Ramos (cell line): Measurements from ENCODE around the gene NT5DC1.
"Not testable (repeated sequence)": the region's sequence is repeated elsewhere in the genome, so short reads cannot be mapped to it uniquely, and the experiment has no call there.

Source experiments
- in situ Hi-C: fragments of 300-500 bp; cut with MboI; formaldehyde crosslinking; loops from one replicate; pipeline ENCODE4 v1.14.3; 2022; ENCODE audit warnings: low sequenced_read_pairs; ENCODE audit not compliant: unreplicated experiment

Gene NT5DC1

DNA sequence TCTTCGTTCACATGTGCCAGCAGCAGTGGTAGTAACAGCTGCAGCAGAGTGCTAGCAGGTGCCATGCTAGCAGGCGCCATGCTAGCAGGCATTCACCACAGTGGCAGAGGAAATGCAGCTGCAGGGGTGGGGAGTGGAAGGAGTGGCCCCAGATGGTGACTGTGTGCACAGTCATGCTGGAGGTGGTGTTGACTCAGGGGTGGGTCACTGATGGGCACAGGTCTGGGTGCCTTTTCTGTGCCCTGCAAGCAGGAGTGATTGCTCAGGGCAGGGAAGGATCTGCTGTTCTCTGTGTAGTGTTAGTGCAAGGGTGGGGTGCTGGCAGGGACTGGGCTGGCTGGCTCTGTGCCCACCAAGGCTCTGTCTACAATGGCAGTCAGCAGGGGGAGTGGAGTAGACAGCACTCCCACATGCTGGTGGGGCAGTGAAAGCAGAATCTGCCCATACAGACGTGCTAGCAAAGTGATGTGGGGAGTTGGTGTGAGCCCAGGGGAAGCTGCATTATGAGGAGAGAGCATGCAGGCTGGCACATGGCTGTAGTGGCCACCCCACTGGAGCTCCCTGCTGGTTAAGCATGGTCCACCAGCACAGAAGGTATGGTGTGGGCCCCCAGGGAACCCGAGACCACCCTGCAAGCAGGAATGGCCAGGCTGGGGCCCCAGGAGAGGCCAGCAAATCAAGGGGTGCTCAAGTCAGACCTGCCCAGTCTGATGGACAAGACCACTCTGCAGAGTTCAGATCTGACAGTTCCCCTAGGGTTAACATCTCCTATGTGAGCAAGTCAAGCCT lies 164.6 kb downstream of the NT5DC1 start:
- in situ Hi-C loops: no loop called here

DNA sequence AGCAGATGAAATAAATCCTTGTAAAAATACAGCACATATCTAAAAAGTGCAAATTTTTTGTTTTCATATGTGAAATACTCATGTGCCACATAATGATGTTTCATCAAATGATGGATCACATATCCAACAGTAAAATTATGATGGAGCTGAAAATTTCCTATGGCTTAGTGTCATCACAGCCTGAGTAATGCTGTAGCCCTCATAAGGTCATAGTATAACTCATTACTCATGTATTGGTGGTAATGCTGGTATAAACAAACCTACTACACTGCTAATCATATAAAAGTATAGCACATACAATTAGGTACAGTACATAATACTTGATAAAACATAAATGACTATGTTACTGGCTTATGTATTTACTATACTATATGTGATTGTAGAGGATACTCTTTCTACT lies 166.2 kb downstream of the NT5DC1 start:
- in situ Hi-C loops: no loop called here

DNA sequence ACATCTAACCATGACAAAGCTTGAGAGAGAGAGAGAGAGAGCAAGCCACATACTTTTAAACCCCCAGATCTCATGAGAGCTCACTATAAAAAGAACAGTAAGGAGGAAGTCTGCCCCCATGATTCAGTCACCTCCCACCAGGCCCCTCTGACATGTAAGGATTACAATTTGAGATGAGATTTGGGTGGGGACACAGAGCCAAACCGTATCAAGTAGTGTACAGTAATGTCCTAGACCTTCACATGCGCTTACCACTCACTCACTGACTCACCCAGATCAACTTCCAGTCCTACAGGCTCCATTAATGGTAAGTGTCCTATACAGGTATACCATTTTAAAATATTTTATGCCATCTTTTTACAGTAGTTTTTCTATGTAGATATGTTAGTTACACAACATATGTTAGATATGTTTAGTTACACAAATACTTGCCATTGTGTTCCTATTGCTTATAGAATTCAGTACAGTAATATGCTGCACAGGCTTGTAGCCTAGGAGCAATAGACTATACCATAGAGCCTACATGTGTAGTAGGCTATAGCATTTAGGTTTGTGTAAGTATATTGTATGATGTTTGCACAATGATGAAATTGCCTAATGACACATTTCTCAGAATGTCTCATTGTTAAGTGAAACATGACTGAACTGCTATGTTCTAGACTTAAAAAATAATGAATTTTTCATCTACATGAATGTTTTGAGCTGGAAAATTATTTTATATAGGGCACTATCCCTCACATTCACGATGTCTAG lies 167.4 kb downstream of the NT5DC1 start:
- in situ Hi-C loops: no loop called here

DNA sequence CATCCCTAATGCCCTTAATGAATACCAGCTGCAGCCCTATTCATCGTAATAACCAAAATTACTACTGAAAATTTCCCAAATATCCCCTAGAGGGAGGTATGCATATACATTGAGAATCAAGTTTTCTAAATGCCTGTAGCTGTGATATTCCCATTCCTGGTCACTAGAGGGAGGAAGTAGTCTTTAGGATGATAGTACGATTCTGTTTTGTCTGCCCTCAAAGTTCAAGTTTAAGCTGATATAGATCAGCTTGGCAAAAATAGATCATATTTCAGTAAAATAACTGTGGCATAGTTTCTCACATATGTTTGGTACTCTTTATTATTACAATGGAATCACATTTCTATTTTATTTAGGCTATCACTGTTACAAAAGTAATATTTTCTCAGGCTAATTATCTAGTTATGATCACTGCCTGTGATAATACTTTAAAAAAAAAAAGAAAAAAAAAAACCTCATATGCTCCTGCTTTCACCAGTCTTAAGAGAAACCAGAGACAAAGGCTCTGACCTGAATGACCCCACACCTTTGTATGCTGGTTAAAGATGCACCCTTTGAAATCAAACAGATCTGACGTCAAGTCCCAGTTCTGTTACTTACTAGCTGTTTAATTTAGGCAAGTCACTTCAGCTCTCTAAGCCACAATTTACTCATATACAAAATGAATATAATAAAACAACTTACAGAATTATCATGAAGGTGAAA lies 168.1 kb downstream of the NT5DC1 start:
- in situ Hi-C loops: no loop called here

DNA sequence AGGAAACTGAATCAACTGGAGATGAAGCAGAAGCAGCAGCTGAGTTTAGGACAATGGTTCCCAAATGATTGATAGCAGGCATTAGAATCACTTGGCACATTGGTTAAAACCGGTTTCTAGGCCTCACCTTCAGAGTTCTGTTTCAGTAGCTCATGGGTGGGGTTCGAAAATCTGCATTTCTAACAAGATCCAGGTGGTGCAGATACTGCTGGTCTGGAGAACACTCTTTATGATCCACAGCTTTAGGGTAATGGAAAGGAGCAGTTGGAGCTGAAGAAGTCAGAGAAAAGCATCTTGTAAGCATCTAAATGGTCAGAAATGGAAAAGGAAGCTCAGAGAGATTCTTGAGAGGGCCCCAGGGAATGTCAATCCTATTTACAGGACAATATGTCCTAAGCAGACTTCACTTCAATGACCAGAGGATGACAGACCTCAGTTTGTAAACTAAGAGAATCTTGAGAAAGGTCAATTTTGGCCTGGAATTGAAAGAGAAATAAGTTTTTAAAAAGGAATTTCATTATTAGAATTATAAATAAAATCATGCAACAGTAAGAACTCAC lies 170.6 kb downstream of the NT5DC1 start:
- in situ Hi-C loops: no loop called here

DNA sequence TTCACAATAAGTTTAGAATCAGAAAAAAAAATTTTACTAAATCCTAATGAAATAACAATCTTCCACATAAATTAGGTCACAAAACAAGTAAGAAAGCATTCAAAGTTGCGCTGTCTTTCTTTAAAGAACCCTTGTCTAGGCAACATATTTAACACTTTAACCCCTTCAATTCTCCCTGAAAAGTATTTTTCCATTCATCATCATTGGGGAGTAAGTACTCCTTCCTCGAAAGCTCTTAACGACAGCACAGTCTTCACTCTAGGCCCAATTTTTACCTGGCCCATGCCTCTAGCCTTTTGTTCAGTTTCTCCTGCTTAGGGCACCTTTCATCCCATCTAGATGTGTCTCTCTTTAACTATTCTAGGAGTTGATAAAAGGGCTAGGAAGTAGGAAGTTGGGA lies 176.5 kb downstream of the NT5DC1 start:
- in situ Hi-C loops: no loop called here

DNA sequence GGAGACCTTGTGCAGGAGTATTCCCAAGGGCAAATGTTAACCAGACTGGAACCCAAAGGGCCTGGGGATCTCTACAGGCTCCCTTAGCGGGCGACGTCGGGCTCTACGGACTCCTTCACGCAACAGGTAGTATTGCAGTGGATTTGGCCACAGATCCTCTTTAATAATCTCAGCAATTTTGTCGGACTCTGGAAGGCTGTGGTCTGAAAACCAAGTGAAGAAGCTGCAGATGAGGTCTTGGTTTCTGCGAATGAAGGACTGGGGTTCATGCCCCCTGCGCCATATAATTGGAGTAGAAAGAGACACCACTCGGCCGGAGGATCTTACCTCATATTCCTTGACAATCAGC lies 177.8 kb downstream of the NT5DC1 start:
- in situ Hi-C loops: no loop called here

DNA sequence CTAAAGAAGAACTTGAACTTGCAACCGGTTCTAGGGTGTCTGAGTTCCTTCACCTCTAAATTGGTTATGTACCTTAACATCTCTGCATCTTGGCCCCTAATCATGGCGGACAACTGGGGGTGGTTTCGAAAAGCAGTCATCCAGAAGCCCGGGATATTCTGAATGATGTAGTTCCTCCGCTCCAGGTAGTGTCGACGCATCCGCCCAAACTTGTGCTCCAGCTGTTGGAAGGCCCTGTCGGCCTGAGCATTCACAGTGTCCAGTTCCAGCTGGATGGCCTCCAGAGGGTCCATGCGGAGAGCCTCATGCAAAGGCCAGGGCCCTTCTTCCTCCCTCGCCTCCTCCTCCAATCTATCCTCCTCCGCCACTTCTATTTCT lies 178.2 kb downstream of the NT5DC1 start:
- in situ Hi-C loops: no loop called here

DNA sequence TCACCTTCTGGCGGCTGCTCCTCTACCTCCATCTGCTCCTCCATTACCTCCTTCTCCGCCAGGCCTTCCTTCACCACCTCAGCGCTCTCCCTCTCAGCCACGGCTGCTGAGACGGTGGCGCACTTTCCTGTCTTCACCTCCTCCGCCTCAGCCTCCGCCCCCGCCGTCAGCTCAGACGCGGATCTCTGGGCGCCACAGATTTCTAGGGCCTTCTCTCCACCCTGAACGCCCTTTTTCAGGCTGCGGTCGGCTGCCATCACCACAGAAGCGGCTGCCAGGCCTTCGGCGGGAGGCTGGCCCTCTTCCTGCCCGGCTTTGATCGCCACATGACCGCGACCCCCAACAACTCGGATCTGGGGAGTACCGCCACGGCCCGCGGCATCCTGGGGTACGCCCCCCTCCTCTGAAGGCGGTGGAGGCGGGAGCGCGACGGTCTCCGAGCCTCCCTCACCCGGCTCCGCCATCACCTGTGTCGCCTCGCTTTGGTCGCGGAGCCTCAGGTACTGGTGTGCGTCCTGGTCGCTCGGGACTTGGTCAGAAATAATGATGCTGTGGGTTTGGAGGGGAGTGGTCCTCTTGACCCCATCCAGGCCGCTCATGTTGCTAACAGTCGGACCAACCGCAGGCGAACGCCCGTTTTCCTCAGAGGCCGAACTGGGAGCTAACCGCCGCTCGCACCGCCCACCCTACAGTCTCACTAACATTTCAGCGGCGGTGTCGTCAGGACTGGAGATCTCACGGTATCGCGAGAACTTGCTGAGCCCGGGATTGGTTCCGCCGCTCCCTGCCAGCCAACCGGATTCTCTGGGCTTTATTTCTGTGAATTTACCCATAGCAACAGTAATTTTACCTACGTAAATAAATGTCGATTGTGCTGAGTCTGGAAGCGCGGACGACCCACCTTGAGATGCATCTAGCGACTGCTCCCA lies 178.8 kb downstream of the NT5DC1 start, which contains the start of gene TSPYL1:
TSS of gene TSPYL1 (minus strand) at position 699 of the 929 bp plus-strand sequence. CDS start at position 599, 100 bp downstream.
- in situ Hi-C loops: no loop called here

DNA sequence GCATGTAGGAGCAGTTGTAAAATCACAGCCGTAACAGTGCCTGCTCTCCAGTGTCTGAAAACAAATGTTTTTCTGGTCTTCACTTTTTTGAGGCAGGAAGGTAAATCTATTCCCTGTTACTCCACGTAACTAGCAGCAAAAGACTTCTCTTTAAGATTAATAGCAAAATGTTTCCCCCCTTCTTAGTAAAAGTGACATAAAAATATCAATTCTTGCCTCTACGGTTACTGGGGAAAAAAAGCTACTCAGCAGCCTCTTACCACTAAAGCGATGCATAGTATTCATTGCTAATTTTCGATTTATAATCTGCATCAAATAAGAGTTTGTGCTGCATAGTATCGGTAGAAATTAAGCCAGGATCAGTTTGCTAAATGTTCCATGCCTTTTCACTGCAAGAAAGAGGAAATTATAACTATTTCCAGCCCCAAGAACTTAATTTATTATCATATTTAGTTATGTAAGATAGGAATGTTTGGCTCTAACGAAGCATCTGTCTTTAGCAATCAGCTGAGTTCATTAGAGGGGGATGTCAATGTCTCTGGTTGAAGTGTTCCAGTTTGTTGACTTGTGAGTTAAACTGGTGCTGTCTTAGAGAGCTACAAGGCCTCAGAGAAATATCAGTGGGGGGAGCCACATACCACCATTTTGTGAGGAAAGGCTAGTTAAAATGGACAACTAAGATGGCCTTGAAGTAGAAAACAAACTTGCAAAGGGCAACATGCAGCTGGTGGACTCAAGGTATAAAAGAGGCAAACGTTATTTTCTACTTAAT lies 179.7 kb downstream of the NT5DC1 start:
- in situ Hi-C loops: no loop called here

DNA sequence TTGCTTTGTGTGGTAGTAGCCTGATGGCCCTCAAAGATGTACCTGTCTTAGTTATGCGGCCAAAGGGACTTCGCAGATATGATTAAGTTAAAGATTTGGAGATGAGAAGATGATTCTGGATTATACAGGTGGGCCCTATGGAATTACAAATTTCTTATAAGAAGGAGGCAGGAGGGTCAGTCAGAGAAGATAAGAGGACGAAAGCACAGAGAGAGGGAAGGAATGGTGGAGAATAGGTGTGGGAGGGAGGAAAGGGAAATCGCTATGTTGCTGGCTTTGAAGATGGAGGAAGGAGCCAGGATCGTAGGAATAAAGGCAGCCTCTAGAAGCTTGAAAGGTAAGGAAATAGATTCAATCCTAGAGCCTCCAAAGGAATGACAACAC lies 180.3 kb downstream of the NT5DC1 start:
- in situ Hi-C loops: no loop called here

DNA sequence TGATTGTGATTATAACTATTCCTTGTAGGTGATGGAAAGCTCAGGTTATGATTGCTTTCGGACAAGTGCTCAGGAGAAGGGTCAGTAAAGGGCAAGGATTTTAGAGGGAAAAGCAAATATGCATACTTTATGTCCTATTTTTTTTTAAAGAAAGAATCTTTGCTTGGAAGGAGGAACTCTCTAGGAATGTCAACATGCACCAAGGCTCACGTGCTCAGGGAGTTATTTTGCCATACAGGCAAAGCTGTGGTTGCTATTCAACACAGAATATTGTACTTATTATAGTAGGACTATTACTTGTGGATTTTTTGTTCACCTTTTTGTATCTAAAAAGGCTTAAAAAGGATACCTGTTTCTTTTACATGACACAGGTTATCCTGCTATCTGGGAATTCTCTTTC lies 182.0 kb downstream of the NT5DC1 start:
- in situ Hi-C loops: no loop called here

DNA sequence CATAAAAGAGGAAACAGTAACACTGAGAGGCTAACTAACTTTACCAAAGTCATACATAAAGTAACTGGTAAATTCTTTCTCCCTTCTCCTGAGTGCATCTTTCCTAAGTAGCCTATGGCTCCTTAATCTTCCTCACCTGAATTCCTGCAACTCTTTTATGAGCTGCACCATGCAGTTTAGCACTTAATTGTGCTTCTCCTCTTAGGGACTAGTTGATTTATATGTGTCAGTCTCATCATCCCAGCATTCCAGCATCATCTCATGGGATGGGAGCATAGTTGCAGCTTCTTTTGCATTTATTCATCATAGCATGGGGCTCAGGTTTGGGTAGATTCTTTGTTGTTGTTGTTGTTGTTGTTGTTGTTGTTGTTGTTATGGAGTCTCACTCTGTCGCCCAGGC lies 182.5 kb downstream of the NT5DC1 start:
- in situ Hi-C loops: no loop called here

DNA sequence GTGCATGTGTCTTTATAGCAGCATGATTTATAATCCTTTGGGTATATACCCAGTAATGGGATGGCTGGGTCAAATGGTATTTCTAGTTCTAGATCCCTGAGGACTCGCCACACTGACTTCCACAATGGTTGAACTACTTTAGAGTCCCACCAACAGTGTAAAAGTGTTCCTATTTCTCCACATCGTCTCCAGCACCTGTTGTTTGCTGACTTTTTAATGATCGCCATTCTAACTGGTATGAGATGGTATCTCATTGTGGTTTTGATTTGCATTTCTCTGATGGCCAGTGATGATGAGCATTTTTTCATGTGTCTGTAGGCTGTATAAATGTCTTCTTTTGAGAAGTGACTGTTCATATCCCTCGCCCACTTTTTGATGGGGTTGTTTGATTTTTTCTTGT lies 184.3 kb downstream of the NT5DC1 start:
- in situ Hi-C loops: not testable (repeated sequence)

DNA sequence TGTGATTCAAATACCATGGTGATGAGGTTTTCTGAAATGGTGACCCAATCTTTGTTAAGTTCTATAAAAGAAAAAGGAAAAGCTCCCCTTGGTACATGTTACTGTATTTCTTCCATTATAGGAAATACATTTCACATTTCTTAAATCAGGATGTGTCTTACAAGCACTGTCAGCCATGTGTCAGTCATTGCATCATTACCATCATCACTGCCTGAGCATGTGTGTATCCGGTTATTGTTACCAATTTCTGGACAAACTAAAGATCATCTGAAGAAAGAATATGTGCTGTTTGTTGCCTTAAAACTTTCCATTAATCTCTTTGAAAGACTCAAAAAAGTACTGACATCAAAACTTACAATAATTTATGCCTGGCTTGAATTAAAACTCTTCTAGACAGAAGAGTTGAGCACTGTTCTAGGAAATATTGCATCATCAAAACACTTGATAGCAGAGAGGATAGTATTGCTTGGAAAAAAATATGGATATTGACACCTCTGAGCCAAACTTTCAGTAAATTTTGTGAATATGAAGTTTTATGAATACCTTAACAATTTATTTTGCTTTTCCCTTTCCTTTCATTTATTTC lies 186.2 kb downstream of the NT5DC1 start:
- in situ Hi-C loops: no loop called here

DNA sequence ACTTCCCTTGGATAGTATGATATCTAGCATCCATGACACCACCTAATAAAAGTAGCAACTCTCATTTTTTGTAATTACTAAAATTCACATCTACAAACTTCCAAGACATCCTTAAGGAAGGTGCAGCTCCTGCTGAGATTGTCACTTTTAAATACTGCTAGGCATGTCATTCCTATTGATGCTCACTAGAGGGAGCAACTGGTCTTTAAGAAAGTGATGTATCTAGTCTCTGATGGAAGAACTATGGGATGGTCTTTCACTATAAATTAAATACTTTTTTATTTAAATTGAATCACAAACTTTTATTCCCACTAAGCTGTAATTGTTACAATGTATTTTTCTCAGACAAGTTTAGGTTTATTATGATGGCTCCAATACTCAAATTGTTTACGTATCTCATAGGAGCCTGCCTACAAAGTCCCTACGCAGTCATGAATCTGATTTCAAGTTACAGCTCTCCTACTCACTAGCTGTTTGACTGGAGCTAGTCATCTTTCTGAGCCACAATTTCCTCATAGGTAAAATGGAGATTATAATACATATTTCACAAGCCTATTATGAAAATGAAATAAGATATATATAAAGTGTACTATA lies 187.1 kb downstream of the NT5DC1 start:
- in situ Hi-C loops: no loop called here

DNA sequence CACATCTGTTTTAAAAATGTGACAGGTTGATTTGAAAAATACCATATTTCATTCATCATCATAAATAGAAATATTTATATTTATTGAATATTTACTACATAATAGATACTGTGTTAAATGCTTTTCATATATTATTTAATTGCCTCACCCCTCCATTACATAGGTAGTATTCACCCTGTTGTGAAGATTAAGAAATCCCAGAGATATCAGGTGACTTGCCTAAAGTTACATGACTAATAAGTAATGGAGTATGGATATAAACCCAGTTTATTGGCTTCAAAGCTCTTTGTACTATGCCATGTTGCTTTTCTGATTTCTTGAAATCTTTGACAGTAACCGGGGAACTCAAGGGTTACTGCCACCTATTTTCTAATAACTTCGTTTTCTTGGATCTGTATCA lies 189.2 kb downstream of the NT5DC1 start:
- in situ Hi-C loops: loop anchor here (10.0 kb wide), 1 partner anchor 255 kb away; the partner anchor contains the start of gene TRAPPC3L

DNA sequence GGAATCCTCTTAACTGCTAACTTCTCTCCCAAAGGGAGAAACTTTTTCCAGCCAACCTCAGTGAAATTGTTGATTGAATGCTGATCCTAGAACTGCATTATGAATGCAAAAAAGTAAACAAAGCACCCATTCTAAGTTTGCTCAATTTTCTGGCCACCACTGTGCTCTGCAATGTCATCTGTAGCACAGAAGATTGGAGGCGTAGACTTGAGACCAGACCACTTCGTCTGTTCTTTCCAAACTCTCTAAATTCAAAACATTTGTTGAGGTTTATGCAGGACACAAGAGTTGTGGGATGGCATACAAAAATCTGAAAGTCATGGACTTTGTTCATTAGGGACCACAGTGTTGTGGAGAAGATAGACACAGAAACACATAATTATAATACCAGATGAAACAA lies 190.1 kb downstream of the NT5DC1 start:
- in situ Hi-C loops: loop anchor here (10.0 kb wide), 1 partner anchor 254 kb away; the partner anchor contains the start of gene TRAPPC3L
